Epidermal melanocyte (primary cell): ENCODE results near the gene ADI1.

Experiments used
- DNase-seq: peaks from one replicate; pipeline ENCODE4 v3.0.0; 2011; ENCODE audit warnings: low spot score; ENCODE audit not compliant: insufficient read length

ADI1 gene

GRCh38 chr2:3481736-3482362 is 37.5 kb downstream of the ADI1 start:
- no peak for DNase-seq

- DNase-seq = no peak
These were observed 38.3 kb downstream of the ADI1 start for GRCh38 chr2:3481011-3481400.

DNA sequence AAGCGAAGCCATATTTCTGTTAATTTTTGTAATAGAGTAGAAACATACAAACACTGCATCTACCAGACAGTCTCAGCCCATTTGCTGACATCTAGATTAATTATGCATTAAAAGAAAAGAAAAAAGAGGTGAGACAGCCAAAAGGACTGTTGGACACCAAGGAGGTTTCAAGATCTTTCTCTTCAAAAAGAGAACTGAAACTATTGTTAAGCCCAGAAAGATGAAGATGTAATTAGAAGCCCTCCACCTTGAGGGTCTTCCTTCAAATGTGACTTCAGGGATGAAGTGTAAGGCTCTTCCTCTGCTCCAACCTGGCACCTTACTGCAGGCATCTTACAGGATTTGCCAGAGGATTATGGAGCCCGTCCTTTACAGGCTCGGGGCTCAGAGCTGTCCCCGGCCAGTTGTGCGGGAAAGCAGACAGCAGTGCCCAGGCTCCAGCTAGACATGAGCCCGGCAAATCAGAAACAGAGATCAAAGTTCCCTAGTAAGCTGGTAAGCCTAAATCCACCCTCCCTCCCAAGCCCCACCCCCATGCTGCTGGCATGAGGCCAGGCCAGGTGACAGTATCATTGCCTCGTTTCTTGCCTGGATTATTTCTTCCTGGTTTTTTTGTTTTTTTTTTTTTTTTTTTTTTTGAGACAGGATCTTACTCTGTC is 38.9 kb downstream of the ADI1 start:
- DNase-seq = no peak

- no peak for DNase-seq
These were observed 39.7 kb downstream of the ADI1 start for GRCh38 chr2:3479430-3480320.

- no peak for DNase-seq
These were observed 40.4 kb downstream of the ADI1 start for GRCh38 chr2:3478846-3479385.

- DNase-seq = no peak
These were observed 42.4 kb downstream of the ADI1 start for GRCh38 chr2:3476985-3477327.

DNA sequence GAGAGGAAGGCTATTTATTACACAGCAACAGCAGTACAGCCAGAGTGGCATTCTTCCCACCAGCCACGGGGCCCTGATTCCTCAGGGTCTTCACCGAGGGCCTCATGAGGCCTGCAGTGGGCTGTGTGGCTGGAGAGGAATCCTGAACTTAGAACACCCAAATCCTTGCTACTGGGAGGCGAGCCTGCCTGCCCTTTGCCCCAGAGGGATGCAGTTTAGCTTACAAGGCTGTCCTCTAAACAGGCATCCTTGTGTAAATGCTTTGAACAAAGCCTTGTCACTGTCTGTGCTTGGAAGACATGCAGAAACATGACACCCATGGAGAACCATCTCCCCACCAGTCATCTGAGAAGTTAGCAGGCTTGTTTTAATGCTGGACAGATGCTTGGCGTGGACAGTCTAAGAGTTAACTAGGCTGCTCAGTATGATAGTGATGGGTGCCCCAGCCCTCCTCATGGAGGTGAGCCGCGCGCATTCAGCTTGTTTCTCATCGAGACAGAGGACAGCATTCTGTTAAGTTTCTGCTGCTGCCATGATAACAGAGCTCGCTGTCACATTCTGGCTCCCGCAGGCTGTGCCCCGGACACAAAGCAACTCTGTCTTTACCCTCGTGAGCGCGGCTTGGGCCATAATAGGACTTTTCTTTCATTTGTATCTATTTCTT is 42.9 kb downstream of the ADI1 start:
- DNase-seq = peak; percentile 86

DNA sequence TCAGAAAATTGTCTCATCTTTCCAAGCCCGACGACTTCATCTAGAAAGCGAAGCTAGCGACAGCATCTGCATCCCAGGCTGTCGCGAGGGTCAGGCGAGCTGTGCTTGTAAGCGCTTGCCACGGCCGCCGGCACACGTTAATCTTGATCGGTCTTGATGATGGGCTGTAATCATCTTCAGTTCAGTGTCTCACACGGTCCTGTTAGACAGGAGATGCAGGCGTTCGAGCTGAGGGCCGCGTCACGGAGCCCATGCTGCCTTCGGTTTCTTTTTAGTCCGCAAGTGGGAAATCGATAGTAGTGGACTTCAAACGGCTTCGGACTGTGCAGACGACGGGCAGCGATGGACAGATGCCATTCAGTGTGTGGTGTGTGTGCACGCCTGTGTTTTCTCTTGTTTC is 43.6 kb downstream of the ADI1 start:
- no peak for DNase-seq

- no peak for DNase-seq
These were observed 46.4 kb downstream of the ADI1 start for GRCh38 chr2:3472966-3473365.

DNA sequence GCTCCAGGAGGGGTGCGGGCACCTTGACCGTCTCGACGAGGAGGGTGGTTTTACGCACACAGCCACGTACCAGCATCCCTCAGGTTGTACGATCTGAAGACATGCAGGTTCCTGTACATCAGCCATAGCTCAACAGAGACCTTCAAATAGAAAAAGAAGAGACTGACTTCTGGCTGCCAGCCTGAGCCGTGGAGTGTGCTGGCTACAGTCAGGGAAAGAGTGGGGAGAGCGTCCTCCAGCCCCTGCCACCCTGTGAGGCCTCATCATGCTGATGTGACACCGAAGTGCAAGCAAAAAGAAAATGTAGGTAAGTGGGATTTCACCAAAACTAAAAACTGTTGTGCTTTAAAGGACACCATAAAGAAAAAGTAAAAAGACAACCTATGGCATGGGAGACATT is 47.0 kb downstream of the ADI1 start:
- DNase-seq = no peak

GRCh38 chr2:3470856-3471737 is 48.2 kb downstream of the ADI1 start:
- no peak for DNase-seq

DNA sequence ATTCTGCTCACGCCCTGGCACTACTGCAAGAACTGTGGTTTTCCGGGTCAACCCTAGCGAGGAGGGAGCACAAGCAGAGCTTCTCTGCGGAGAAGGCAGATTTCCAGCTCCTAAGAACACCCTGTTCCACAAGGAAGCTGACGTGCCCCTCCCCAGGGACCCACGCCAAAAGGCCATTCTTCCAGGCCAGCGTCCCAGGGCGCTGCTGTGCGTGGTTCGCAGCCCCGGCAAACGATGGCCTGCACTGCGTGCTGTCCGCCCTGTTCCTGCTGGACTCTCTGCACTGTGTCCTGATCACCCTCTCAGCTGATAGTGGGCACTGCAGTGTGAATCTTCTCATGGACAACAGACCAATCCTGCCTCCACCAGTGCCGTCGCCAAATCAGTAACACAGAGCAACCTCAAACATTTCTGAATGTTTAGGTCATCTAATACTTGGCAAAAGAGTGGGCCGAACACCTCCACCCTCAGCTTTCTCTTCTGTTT is 49.1 kb downstream of the ADI1 start:
- DNase-seq = no peak

- DNase-seq = no peak
These were observed 49.8 kb downstream of the ADI1 start for GRCh38 chr2:3469486-3469885.

DNA sequence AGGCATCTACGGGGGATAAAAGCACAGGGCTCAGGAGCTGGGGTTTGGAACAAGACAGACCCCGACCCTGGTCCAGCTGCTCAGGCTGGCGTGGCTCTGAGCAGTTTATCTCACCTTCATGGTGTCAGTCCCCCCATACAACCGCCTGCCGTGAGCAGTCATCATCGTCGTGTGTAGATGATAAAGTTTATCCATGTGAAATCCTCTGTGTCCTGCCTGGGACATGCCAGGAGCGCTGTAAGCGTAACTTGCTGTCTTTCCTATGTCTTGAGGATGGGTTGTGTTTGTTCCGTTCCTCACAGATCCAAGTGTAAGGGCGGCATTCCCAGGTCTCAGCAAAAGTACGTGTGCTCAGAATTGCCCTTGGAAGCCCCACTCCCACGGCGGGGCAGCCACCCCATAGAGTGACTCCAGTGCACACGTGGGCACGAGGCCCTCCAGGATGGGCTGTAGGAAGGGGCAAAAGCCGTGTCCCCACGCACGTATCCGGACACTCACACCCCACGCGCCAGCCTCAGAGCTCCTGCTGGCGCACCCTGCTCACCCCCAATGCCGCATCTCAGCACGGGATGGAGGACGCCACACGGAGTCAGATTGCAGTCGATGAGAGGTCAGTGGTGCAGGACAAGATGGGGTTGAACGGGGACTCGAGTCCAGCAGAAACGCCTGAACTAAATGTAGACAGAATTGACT is 50.9 kb downstream of the ADI1 start:
- no peak for DNase-seq

GRCh38 chr2:3467654-3468053 is 51.7 kb downstream of the ADI1 start:
- no peak for DNase-seq

DNA sequence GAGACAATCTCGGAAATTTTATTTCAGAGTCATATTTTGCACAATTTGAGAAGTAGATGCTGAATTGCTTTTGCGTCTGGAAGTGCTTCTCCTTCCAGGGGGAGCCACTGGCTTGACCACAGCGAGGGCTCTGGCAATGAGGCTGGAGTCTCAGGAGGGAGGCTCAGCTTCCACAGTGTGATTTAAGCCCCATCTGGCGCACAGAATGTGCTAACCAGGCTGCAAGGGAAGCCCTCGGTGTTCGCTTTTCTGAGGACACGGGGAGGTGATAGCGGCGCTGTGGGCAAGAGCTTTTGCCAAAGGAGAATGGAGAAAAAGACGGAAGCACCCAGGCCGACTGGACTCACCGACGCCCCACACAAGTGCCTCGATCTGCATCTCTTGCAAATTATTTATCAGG is 52.4 kb downstream of the ADI1 start:
- DNase-seq = no peak

GRCh38 chr2:3466482-3466863 is 52.9 kb downstream of the ADI1 start:
- no peak for DNase-seq

- DNase-seq = peak; percentile 80
These were observed 53.4 kb downstream of the ADI1 start for GRCh38 chr2:3465844-3466481.

GRCh38 chr2:3465328-3465727 is 54.0 kb downstream of the ADI1 start:
- no peak for DNase-seq
